HUES6 (cell line): Measurements from ENCODE around the gene HOXA7.

Experiments used
- H3K27ac ChIP-seq: 2 replicates; pipeline ENCODE4 v1.7.0; 2013; ENCODE audit warnings: low read depth, mild to moderate bottlenecking, low read length, inconsistent platforms
- H3K27me3 ChIP-seq: 2 replicates; pipeline ENCODE4 v1.6.1; 2013; ENCODE audit warnings: low read length; ENCODE audit not compliant: control insufficient read depth, insufficient read depth
- H3K36me3 ChIP-seq: 2 replicates; pipeline ENCODE4 v1.6.1; 2013; ENCODE audit warnings: low read length; ENCODE audit not compliant: control insufficient read depth, insufficient read depth
- H3K4me1 ChIP-seq: 2 replicates; pipeline ENCODE4 v1.6.1; 2013; ENCODE audit warnings: low read length; ENCODE audit not compliant: control insufficient read depth, insufficient read depth
- H3K4me3 ChIP-seq: 2 replicates; pipeline ENCODE4 v1.5.1; 2013; ENCODE audit warnings: low read depth, low read length
- H3K9ac ChIP-seq: one replicate; pipeline ENCODE4 v1.6.1; 2013; ENCODE audit warnings: mild to moderate bottlenecking, low read length
- H3K9me3 ChIP-seq: 2 replicates; pipeline ENCODE4 v1.6.1; 2013; ENCODE audit warnings: low read depth, low read length; ENCODE audit not compliant: control insufficient read depth, insufficient read depth

HOXA7 gene

DNA sequence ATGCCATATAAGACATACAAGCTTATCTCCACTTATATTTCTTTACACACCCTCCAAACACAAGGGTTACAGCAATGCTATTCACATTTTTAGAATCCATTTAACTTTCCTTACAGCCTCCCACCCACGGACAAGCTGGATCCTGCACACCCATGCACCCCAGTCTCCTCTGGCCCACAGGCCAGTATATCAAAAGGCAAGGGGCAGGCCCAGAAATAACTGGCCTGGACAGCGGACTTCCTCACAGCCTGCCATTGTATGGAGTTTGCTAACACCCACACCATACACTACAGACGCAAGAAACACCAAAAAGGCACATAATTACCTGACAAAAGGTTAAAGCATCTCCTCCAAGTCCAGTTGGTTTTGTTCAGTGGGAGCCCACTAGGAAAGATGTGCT is 37.9 kb downstream of the HOXA7 start:
- Histone ChIP-seq H3K9ac (peak overlapping the region; percentile 47), H3K27me3 (peaks cover 98% of the 10 kb centered on the region), H3K4me1 (peaks cover 27% of the 10 kb centered on the region; the same call in 1 of the 2 replicates), H3K9me3 (no peaks in the 10 kb centered on the region), H3K4me3 (peak overlapping the region; percentile 47; the same call in 1 of the 2 replicates), H3K36me3 (no peaks in the 10 kb centered on the region), H3K27ac (no peak overlapping the region)

DNA sequence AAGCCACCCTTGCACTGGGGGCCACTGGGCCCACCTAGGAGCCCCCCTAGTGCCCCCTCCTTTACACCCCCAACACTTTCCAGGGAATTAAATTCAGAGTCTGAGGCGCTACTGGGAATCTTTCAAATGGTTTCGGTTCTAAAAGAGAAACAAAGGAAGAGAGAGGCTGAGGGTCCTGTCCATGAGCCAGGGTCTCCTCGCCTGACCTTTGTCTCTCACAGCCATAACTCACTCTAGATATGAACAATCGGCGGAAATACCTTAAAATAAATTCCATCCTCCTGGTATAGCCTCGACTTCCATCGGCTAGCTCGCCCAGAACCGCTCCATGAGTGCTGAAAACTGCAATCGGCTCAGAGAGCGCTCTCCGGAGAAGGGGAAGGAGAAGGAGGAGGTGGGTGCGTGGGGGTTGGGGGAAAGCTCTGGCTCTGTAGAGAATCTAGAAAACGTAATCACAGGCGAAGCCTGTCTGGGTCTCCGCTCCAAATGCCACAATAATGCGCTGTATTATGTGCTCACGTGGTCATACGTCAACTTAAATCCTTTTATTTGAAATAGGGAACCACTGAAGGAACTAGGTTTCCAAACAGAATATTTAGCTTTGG is 38.5 kb downstream of the HOXA7 start:
- Histone ChIP-seq H3K9me3 (no peaks in the 10 kb centered on the region), H3K36me3 (no peaks in the 10 kb centered on the region), H3K27ac (no peak overlapping the region), H3K27me3 (peaks cover 98% of the 10 kb centered on the region), H3K4me1 (peaks cover 25% of the 10 kb centered on the region; the same call in 1 of the 2 replicates), H3K4me3 (peak overlapping the region; percentile 47; the same call in 1 of the 2 replicates), H3K9ac (peak overlapping the region; percentile 47)

DNA sequence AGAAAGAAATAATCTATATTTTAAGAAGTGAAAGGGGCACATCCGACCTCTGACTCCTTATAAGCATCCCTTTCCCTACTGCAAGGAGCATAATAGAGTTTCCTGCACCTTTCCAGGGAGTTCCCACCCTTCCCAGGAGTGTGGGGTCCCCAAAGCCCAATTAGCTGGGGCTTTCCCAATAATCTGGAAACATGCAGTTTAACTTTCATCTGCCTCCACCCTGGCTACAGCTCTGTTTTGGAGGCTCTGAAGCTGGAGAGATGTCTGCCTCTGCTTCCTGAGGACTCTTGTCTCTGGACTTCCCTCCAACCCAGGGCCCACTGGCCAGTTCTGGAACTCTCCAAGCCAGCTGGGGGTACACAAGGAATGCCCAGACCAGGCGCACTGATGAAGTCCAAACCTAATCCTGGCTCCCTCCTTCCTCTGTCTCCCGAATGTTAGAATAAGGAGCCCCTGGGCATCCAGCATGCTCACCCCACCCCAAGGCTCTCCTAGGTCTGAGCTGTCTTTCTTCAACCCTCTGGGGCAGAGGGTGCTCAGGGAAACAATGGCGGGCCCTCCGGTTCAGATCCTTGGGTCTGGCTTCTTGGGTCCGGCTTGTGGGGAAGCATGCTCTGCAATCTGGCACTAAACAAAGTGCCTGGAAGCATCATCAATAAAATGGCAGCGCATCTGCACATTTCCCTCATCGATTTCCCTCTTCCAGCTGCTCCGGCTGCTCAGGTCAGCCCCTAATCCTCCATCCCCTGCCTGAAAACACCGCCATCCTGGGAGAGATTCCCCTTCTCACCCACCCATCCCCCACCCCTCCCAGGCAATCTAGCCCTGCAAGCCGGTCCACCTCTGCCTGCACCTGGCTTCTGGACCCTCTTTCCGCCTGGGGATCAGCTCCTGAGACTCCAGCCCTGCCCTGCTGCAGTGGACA is 39.3 kb downstream of the HOXA7 start:
- Histone ChIP-seq H3K27ac (no peak overlapping the region), H3K9me3 (no peaks in the 10 kb centered on the region), H3K36me3 (no peaks in the 10 kb centered on the region), H3K4me3 (peak overlapping the region; percentile 47; the same call in 1 of the 2 replicates), H3K27me3 (peaks cover 98% of the 10 kb centered on the region), H3K4me1 (peaks cover 20% of the 10 kb centered on the region; the same call in 1 of the 2 replicates), H3K9ac (peak overlapping the region; percentile 56)

DNA sequence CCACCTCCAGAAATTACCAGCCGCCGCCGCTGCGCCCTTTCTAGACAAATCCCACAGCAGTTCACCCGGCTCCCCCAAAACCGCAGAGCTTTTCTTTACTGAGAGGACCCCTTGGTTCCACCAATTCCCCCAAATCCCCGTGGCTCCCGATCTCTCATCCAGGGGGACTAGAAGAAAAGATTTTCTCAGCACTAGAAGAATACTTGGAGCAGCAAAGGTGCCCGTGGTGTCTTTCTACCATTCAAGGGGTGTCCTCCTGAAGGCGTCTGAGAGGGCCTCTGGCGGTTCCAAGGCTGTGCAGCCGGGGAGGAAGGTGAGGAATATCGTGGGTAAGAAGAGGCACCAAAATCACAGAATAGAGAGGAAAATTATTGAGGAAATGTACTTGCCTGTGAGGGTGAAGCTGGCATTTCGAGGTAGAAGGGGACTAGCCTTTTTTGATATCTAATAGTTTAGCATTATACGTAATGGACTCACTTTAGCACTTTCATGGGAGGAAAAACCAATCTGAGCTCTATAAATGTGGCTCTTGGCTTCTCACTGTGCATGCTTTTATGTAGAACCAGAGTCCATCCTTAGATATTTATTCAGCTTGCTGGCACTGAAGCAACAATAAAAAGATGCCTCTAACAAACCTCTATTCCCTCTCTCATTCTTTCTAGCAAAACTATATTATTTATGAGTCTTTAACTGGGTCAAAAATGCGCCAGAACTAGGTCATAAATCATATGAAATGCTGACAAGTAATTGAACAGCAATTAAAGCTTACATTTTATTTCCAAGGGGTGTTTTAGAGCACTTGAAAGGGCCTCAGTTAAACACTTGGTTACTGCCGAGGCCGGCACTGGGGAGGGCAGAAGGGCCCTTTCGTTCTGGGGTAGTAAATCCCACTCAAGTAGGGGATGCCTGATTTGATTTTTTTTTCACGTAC is 40.2 kb downstream of the HOXA7 start:
- peaks cover 98% of the 10 kb centered on the region for H3K27me3 ChIP-seq
- H3K9ac ChIP-seq = peak overlapping the region; percentile 79
- peak overlapping the region; percentile 47; the same call in 1 of the 2 replicates for H3K4me3 ChIP-seq
- no peaks in the 10 kb centered on the region for H3K9me3 ChIP-seq
- H3K4me1 ChIP-seq = peaks cover 18% of the 10 kb centered on the region; the same call in 1 of the 2 replicates
- H3K27ac ChIP-seq = no peak overlapping the region
- no peaks in the 10 kb centered on the region for H3K36me3 ChIP-seq

DNA sequence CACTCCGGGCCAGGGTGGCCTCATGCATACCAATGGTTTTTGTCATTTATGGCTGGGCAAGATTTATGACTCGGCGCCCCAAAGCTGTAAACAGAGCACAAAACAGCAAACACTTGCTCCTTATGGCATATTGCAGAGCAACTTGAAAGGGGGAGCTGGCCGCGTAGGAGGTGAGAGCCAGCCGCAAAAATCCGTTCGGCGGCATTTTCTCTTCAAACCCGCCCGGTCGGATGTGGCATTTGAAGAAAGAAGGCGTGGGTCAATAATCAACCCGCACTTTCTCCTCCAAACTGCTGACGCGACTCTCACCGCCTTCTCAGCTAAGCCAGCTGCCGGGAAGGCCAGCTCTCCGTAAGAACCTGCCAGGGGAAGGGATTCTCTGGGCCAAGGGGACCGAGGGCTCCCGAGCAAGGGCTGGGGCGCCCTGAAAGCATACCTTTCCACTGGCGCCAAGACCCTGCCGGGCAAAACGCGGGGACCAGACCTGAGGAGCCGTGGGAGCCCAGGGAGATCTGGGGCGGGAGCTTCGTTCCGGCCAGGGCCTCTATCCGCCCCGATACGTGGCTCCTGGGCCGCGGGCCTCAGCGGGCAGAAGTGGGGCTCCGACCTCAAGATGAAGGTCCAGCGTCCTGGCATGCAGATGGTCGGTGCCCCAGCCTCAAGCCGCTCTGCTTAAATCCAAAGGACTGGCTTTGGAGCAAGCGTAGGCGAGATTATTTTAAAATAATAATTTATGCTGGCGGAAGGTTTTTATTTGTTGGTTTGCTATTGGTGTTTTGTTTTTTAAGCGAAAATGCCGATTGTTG is 41.1 kb downstream of the HOXA7 start:
- H3K9me3 ChIP-seq = no peaks in the 10 kb centered on the region
- H3K9ac ChIP-seq = peak overlapping the region; percentile 79
- peaks cover 19% of the 10 kb centered on the region; the same call in 1 of the 2 replicates for H3K4me1 ChIP-seq
- H3K4me3 ChIP-seq = peak overlapping the region; percentile 47
- no peaks in the 10 kb centered on the region for H3K36me3 ChIP-seq
- peaks cover 98% of the 10 kb centered on the region for H3K27me3 ChIP-seq
- no peak overlapping the region for H3K27ac ChIP-seq

DNA sequence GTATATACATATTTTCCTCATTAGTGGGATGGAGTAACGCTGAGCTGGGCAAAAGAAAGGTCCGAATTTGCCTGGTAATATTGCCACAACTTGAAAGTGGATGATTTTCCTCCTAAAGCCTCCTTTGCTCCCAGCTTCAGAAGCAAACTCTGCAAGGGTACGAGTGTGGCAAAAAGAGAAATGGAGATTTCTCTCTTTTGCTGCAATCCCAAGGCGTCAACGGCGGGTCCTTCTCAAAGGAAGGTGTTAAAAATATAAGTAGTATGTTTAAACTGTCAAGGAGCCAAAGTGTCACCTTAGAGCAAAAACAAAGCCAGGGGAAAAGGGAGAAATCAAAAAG is 41.6 kb downstream of the HOXA7 start:
- Histone ChIP-seq H3K27me3 (peaks cover 98% of the 10 kb centered on the region), H3K27ac (no peak overlapping the region), H3K4me3 (peak overlapping the region; percentile 24; the same call in 1 of the 2 replicates), H3K9ac (no peak overlapping the region), H3K36me3 (no peaks in the 10 kb centered on the region), H3K9me3 (no peaks in the 10 kb centered on the region), H3K4me1 (peaks cover 21% of the 10 kb centered on the region; the same call in 1 of the 2 replicates)

DNA sequence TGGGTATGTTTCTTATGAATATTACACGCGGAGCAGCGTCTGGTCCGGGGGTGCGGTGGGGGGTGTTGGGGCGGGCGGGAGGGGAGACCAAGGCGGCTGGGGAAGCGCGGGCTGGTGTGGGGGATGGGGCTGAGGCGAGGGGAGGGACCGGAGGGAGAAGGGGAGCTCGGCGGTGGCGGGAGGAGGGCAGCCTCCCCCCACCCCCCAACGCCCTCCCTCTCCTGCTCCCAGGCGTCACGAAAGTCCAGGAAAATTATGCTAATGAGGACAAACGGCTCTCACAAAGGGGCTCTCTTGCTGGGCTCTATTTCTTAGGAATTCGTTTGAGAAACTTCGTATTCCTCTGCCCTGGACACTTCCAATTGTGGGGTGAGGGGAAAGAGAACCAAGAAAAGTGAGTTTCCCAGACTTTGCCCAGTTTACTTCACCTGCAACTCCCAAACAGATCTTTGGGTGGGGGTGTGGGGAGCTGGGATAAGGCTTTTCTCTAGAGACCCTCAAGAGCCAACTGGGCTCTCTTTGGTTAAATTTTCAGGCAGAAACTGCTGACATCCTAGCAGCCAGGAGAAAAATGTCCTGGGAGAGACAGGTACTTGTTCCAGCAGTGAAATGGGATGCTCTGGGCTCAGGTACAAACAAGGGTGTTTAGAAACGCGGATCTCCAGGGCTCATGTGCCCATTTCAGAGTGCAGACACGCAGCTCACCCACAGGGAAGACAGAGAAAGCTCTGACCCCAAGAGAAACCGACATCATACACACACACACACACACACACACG is 42.3 kb downstream of the HOXA7 start:
- H3K27me3 ChIP-seq = peaks cover 98% of the 10 kb centered on the region
- no peaks in the 10 kb centered on the region for H3K36me3 ChIP-seq
- peaks cover 21% of the 10 kb centered on the region; the same call in 1 of the 2 replicates for H3K4me1 ChIP-seq
- no peak overlapping the region for H3K27ac ChIP-seq
- peak overlapping the region; percentile 29; the same call in 1 of the 2 replicates for H3K4me3 ChIP-seq
- H3K9me3 ChIP-seq = no peaks in the 10 kb centered on the region
- peak overlapping the region; percentile 21 for H3K9ac ChIP-seq

DNA sequence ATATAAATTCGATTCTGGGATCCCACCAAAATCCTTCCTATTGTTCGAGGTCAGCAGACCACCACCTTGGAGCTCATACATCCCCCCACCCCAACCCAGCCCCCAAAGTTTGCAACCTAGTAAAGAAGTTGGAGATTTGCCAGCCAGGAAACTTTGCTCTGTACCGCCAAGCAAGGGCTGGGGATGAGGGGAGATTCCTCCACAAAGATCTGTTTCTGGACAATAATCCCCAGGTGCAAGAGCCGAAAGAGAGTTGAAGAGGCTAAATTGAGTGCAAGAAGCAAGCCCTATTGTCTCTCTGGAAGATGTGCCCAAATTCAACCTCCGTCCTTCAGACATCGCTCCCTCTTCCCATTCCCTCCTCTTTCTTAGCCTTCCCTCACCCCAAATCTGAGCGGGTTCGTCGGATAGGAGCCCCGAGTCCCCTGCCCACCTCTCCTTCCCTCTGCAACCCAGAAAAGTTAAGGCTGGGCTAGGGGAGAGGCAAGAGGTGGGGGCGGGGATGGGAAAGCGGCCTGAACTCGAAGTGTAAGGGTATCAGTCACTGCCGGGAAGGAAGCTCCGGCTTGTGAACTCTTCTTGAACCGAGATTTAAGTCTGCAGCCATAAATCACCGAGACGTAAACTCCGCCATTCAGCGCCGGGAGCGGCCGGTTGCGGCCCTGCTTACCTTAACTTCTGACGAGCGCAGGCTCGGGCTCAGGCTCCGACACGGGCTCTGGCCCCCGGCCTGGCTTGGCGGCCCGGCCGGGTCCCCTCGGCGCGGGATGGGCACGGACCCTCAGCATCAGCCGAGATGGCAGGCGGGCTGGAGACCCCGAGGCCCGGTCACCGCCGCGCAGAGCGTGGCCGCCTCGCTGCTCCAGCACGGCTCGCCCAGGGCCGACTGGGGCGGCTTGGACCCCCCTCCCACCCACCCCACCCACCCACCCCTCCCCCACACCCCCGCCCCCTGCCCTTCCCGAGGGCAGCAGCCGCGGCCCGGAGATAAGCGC is 43.2 kb downstream of the HOXA7 start:
- Histone ChIP-seq H3K4me3 (peak overlapping the region; percentile 54), H3K9ac (peak overlapping the region; percentile 43), H3K4me1 (peaks cover 21% of the 10 kb centered on the region; the same call in 1 of the 2 replicates), H3K9me3 (no peaks in the 10 kb centered on the region), H3K27ac (no peak overlapping the region), H3K36me3 (no peaks in the 10 kb centered on the region), H3K27me3 (peaks cover 98% of the 10 kb centered on the region)

DNA sequence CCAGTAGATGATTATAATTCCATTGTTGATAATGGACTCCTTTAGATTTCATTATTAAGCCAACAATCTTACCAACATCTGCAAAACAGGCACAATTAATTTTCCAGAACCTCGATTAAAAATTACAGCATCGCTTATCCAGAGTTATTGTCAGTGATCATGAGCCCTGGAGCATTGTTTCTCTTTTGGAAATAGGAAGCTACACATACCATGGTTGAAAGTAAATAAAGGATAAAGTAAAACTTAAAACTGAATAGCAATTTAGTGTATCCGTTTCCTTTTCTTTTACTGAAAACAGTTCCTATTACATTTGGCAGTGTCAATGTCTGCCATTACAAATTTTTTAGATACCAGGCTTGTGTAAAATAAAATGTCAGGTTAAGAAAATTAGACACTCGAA is 44.1 kb downstream of the HOXA7 start:
- Histone ChIP-seq H3K4me1 (peaks cover 20% of the 10 kb centered on the region; the same call in 1 of the 2 replicates), H3K27me3 (peaks cover 98% of the 10 kb centered on the region), H3K9me3 (no peaks in the 10 kb centered on the region), H3K27ac (no peak overlapping the region), H3K9ac (no peak overlapping the region), H3K36me3 (no peaks in the 10 kb centered on the region), H3K4me3 (no peak overlapping the region; the same call in 1 of the 2 replicates)
